Neural crest cell (in vitro differentiated cells): ENCODE measurements around the gene TMEM97. TPM values are rescaled to one million over a fixed set of nuclear protein-coding genes. Genes with fewer than 3 reads are reported as not detected.
A peak's percentile ranks its signal among the peaks of the same experiment; 100 is the strongest.

Source experiments
- DNase-seq: peaks from one replicate; pipeline ENCODE4 v3.0.0; 2021; ENCODE audit warnings: low read depth, mixed read lengths, low spot score
- H3K27ac Mint-ChIP-seq: one replicate; pipeline ENCODE4 v1.8.0; 2021; ENCODE audit warnings: mild to moderate bottlenecking, mixed read lengths; ENCODE audit not compliant: unreplicated experiment
- H3K27me3 Mint-ChIP-seq: 2 replicates; pipeline ENCODE4 v1.8.0; 2021; ENCODE audit warnings: low read depth, mild to moderate bottlenecking, mixed read lengths
- H3K36me3 Mint-ChIP-seq: 2 replicates; pipeline ENCODE4 v1.8.0; 2021; ENCODE audit warnings: low read depth, mild to moderate bottlenecking, mixed read lengths
- H3K4me1 Mint-ChIP-seq: 2 replicates; pipeline ENCODE4 v1.8.0; 2021; ENCODE audit warnings: mixed read lengths
- H3K4me3 Mint-ChIP-seq: one replicate; pipeline ENCODE4 v1.8.0; 2021; ENCODE audit warnings: mild to moderate bottlenecking, mixed read lengths
- H3K9me3 Mint-ChIP-seq: 2 replicates; pipeline ENCODE4 v1.8.0; 2021; ENCODE audit warnings: mixed read lengths
- CTCF ChIP-seq: fragments of 200-600 bp; sonication (generic); conservative IDR thresholded peaks from 2 replicates; pipeline ENCODE4 v1.5.0; 2021; ENCODE audit warnings: antibody characterized with exemption, mild to moderate bottlenecking
- total RNA-seq: library from RNA; stranded (reverse); gene quantifications from 2 replicates; pipeline ENCODE4 v1.2.1, GENCODE V29; 2021

The TMEM97 gene
- total RNA-seq, 1 donor from 2014 or later: 276 TPM

GRCh38 chr17:28325211-28325610, 6.2 kb downstream of the TMEM97 start:
- Mint-ChIP-seq H3K36me3 (peaks cover 15% of the 10 kb centered on the region), H3K27me3 (no peaks in the 10 kb centered on the region), H3K9me3 (no peaks in the 10 kb centered on the region), H3K27ac (peak overlapping the region; percentile 54), H3K4me3 (peak overlapping the region; percentile 2), H3K4me1 (peaks cover 47% of the 10 kb centered on the region)
- TF ChIP-seq CTCF: no peak
- DNase-seq: no peak

GRCh38 chr17:28326114-28326513, 7.1 kb downstream of the TMEM97 start:
- peak overlapping the region; percentile 3 for H3K4me3 Mint-ChIP-seq
- no peak overlapping the region for H3K27ac Mint-ChIP-seq
- no peaks in the 10 kb centered on the region for H3K27me3 Mint-ChIP-seq
- DNase-seq: no peak
- no peaks in the 10 kb centered on the region for H3K9me3 Mint-ChIP-seq
- H3K4me1 Mint-ChIP-seq: peaks cover 38% of the 10 kb centered on the region
- no peak for TF ChIP-seq CTCF
- peaks cover 13% of the 10 kb centered on the region for H3K36me3 Mint-ChIP-seq

GRCh38 chr17:28327031-28327607, 8.1 kb downstream of the TMEM97 start:
- peaks cover 11% of the 10 kb centered on the region for H3K36me3 Mint-ChIP-seq
- H3K4me3 Mint-ChIP-seq: no peak overlapping the region
- no peak for DNase-seq
- no peak for TF ChIP-seq CTCF
- H3K4me1 Mint-ChIP-seq: peaks cover 29% of the 10 kb centered on the region
- no peaks in the 10 kb centered on the region for H3K9me3 Mint-ChIP-seq
- no peak overlapping the region for H3K27ac Mint-ChIP-seq
- no peaks in the 10 kb centered on the region for H3K27me3 Mint-ChIP-seq

GRCh38 chr17:28327709-28328108, 8.7 kb downstream of the TMEM97 start:
- no peaks in the 10 kb centered on the region for H3K9me3 Mint-ChIP-seq
- TF ChIP-seq CTCF: no peak
- H3K4me3 Mint-ChIP-seq: no peak overlapping the region
- no peaks in the 10 kb centered on the region for H3K27me3 Mint-ChIP-seq
- no peak overlapping the region for H3K27ac Mint-ChIP-seq
- peaks cover 11% of the 10 kb centered on the region for H3K36me3 Mint-ChIP-seq
- H3K4me1 Mint-ChIP-seq: peaks cover 24% of the 10 kb centered on the region
- no peak for DNase-seq

- no peak overlapping the region for H3K4me3 Mint-ChIP-seq
- DNase-seq: no peak
- no peak overlapping the region for H3K27ac Mint-ChIP-seq
- no peaks in the 10 kb centered on the region for H3K9me3 Mint-ChIP-seq
- no peak for TF ChIP-seq CTCF
- H3K4me1 Mint-ChIP-seq: peaks cover 18% of the 10 kb centered on the region
- H3K27me3 Mint-ChIP-seq: no peaks in the 10 kb centered on the region
- H3K36me3 Mint-ChIP-seq: peaks cover 11% of the 10 kb centered on the region
Observed at GRCh38 chr17:28328325-28328724, 9.3 kb downstream of the TMEM97 start.

- TF ChIP-seq CTCF: no peak
- peaks cover 24% of the 10 kb centered on the region for H3K4me1 Mint-ChIP-seq
Observed at GRCh38 chr17:28330671-28331070, 11.7 kb downstream of the TMEM97 start.

More at GRCh38 chr17:28330671-28331070, 11.7 kb downstream of the TMEM97 start:
- peaks cover 8% of the 10 kb centered on the region for H3K36me3 Mint-ChIP-seq
- no peak overlapping the region for H3K27ac Mint-ChIP-seq
- no peaks in the 10 kb centered on the region for H3K9me3 Mint-ChIP-seq
- DNase-seq: no peak
- no peak overlapping the region for H3K4me3 Mint-ChIP-seq
- H3K27me3 Mint-ChIP-seq: peaks cover 3% of the 10 kb centered on the region
